ENCODE results near the gene ADPRHL1. TPM values are rescaled to one million over a fixed set of nuclear protein-coding genes. Genes with fewer than 3 reads are reported as not detected.

Gene ADPRHL1
- total RNA-seq, 1 donor from 2014 or later = 2.6 TPM

- TF ChIP-seq, protein P1, sequence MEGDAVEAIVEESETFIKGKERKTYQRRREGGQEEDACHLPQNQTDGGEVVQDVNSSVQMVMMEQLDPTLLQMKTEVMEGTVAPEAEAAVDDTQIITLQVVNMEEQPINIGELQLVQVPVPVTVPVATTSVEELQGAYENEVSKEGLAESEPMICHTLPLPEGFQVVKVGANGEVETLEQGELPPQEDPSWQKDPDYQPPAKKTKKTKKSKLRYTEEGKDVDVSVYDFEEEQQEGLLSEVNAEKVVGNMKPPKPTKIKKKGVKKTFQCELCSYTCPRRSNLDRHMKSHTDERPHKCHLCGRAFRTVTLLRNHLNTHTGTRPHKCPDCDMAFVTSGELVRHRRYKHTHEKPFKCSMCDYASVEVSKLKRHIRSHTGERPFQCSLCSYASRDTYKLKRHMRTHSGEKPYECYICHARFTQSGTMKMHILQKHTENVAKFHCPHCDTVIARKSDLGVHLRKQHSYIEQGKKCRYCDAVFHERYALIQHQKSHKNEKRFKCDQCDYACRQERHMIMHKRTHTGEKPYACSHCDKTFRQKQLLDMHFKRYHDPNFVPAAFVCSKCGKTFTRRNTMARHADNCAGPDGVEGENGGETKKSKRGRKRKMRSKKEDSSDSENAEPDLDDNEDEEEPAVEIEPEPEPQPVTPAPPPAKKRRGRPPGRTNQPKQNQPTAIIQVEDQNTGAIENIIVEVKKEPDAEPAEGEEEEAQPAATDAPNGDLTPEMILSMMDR (IDR thresholded peaks at IDR 0.05) = no peak
- H3K27ac Mint-ChIP-seq (ENCODE audit: unreplicated experiment) = no peak overlapping the region
- no peaks in the 10 kb centered on the region for H3K27me3 Mint-ChIP-seq (ENCODE audit: unreplicated experiment)
- DNase-seq (ENCODE audit: extremely low spot score, unreplicated experiment) = no peak
- H3K36me3 Mint-ChIP-seq (ENCODE audit: unreplicated experiment) = peaks cover 3% of the 10 kb centered on the region
- H3K4me3 Mint-ChIP-seq (ENCODE audit: unreplicated experiment) = no peak overlapping the region
- H3K9me3 Mint-ChIP-seq (ENCODE audit: unreplicated experiment) = no peaks in the 10 kb centered on the region
- peaks cover 28% of the 10 kb centered on the region for H3K4me1 Mint-ChIP-seq (ENCODE audit: unreplicated experiment)
Observed at GRCh38 chr13:113428871-113429607, 24.2 kb downstream of the ADPRHL1 start.

DNA sequence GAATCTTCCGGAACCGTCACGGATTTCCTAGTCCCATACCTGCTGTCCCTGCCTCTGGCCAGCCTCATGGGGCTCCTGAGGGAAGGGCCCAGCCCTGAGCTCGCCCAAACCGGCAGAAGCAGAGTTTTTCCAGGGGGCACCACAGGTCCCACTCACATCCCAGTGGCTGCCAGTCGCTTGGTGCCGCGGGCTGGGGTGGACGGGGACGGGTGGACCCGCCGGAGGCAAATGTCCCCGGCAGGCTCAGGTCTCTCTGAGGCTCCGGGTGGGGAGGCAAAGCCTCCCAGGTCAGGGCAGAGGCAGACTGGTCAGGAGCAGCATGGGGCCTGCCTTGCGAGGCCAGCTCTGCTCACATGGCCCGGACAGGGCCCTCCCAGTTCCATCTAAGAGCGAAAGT is 24.8 kb downstream of the ADPRHL1 start:
- TF ChIP-seq, protein P1 (IDR thresholded peaks at IDR 0.05) = no peak
- Mint-ChIP-seq H3K27ac (ENCODE audit: unreplicated experiment) (peak overlapping the region; percentile 84), H3K9me3 (ENCODE audit: unreplicated experiment) (no peaks in the 10 kb centered on the region), H3K27me3 (ENCODE audit: unreplicated experiment) (no peaks in the 10 kb centered on the region), H3K4me3 (ENCODE audit: unreplicated experiment) (no peak overlapping the region), H3K4me1 (ENCODE audit: unreplicated experiment) (peaks cover 29% of the 10 kb centered on the region), H3K36me3 (ENCODE audit: unreplicated experiment) (peaks cover 3% of the 10 kb centered on the region)
- no peak for DNase-seq (ENCODE audit: extremely low spot score, unreplicated experiment)

- Mint-ChIP-seq H3K27ac (ENCODE audit: unreplicated experiment) (peak overlapping the region; percentile 84), H3K4me3 (ENCODE audit: unreplicated experiment) (no peak overlapping the region), H3K4me1 (ENCODE audit: unreplicated experiment) (peaks cover 36% of the 10 kb centered on the region), H3K36me3 (ENCODE audit: unreplicated experiment) (peaks cover 3% of the 10 kb centered on the region), H3K9me3 (ENCODE audit: unreplicated experiment) (no peaks in the 10 kb centered on the region), H3K27me3 (ENCODE audit: unreplicated experiment) (no peaks in the 10 kb centered on the region)
- TF ChIP-seq, protein P1 (IDR thresholded peaks at IDR 0.05) = no peak
- no peak for DNase-seq (ENCODE audit: extremely low spot score, unreplicated experiment)
Observed at GRCh38 chr13:113427562-113428468, 25.5 kb downstream of the ADPRHL1 start.

DNA sequence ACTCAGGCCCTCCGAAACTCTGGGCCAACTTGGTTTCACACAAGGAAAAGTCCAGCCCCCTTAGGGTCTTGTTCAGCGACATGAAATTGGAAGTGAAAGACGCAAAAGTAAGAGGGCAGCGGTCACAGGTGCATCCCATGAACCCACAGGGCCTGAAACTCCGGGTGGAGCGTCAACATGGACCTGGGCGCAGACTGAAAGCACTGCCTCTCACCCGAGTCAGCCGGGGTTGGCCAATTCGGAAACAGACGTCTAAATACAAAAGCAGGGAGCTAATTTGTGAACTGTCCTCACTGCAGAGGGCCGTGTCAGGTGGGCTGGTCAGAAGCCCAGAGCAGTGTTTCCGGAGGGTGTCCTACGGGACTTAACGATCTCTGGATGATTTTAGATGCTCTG is 26.7 kb downstream of the ADPRHL1 start:
- TF ChIP-seq, protein P1 (IDR thresholded peaks at IDR 0.05) = no peak
- DNase-seq (ENCODE audit: extremely low spot score, unreplicated experiment) = no peak

More for the DNA sequence above, 26.7 kb downstream of the ADPRHL1 start:
- H3K36me3 Mint-ChIP-seq (ENCODE audit: unreplicated experiment) = peaks cover 3% of the 10 kb centered on the region
- H3K4me3 Mint-ChIP-seq (ENCODE audit: unreplicated experiment) = no peak overlapping the region
- peaks cover 47% of the 10 kb centered on the region for H3K4me1 Mint-ChIP-seq (ENCODE audit: unreplicated experiment)
- peak overlapping the region; percentile 27 for H3K27ac Mint-ChIP-seq (ENCODE audit: unreplicated experiment)
- no peaks in the 10 kb centered on the region for H3K9me3 Mint-ChIP-seq (ENCODE audit: unreplicated experiment)
- H3K27me3 Mint-ChIP-seq (ENCODE audit: unreplicated experiment) = no peaks in the 10 kb centered on the region
